Measurements from ENCODE around the gene EHD4. TPM values are rescaled to one million over a fixed set of nuclear protein-coding genes. Genes with fewer than 3 reads are reported as not detected.

Gene EHD4
- total RNA-seq, 1 donor from 2014 or later, result 30.2 TPM

DNA sequence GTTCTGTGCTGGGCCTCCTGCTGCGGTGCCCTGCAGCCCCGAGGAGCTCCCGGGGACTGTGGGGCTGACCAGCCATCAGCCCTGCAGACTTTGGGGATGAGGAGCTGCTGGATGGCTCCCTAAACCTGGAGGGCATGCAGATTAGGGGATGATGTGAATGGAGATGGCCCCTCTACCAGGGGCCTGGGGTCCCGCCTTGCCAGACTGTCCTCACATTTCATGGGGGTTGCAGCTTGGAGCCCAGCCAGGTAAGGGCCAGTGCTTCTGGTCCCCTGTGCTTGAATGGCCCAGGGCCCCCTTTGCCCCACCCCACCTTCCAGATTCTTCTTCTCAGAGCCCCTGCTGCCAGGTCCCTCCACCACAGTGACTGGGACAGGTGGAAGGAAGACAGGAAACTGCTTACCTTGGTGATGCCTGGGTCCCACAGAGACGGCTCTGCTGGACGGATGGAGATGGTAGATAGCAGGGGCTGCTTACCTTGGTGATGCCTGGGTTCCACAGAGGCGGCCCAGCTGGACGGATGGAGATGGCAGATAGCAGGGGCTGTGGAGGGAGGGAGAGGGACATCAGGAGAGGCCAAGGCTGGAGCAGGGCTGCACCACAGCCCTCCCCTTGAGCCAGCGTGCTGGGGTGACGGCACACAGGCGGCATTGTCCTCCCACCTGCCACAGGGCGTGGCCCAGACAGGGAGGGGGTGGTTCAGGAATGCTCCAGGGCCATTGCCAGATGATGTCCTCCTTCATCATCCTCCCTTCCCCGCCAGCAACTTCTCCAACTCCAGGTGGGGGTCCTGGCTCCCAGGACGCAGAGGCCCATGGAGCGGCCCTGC lies 78.7 kb downstream of the EHD4 start, which contains the start of gene SPTBN5:
Gene SPTBN5 (minus strand): TSS at position 632 of the 829 bp plus-strand sequence. CDS start 556 bp downstream, at position 76.
- TF ChIP-seq, protein P1, sequence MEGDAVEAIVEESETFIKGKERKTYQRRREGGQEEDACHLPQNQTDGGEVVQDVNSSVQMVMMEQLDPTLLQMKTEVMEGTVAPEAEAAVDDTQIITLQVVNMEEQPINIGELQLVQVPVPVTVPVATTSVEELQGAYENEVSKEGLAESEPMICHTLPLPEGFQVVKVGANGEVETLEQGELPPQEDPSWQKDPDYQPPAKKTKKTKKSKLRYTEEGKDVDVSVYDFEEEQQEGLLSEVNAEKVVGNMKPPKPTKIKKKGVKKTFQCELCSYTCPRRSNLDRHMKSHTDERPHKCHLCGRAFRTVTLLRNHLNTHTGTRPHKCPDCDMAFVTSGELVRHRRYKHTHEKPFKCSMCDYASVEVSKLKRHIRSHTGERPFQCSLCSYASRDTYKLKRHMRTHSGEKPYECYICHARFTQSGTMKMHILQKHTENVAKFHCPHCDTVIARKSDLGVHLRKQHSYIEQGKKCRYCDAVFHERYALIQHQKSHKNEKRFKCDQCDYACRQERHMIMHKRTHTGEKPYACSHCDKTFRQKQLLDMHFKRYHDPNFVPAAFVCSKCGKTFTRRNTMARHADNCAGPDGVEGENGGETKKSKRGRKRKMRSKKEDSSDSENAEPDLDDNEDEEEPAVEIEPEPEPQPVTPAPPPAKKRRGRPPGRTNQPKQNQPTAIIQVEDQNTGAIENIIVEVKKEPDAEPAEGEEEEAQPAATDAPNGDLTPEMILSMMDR (conservative IDR thresholded peaks at IDR 0.05; ENCODE audit: low read depth, low read length), result no peak
- H3K4me3 ChIP-seq (ENCODE audit: low read depth, low read length), result peak within 1 kb of the TSS; percentile 7
- no peak for DNase-seq (ENCODE audit: low read depth)

DNA sequence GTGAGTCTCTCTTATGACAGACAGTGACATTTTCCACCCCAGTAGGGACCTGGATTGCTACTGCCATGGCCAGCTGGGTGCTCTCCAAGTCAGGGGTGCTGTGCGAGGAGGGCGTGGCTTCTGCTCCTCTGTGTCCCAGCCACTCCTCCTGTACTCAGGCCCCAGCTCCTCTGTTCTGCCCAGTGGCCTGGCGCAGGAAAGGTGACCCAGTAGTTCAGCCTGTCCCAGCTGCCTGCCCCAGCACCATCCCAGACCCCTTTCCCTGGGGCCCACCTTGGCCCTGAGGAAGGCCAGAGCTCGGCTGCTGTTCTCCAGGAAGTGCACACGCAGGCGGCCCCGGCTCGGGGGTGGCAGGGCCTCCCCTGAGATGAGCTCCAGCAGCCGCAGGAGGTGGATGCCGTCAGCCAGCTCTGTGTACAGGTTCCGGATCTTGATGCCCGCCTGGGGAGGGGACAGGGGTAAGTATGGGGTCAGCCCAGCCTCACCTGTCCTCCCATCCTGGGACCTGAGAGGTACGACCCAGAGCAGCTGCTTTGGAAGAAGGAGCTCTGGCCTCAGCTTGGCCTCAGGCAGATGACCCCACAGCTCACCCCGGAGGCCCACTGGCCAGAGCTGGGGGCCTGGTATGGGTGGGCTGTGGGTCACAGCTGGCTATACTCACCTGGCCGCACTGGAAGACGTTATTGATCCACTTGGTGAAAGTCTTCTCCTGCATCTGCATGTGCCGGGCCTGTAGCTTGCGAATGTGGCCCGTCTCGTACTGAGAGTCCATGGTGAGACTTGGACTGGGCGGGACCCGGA lies 79.5 kb downstream of the EHD4 start:
- no peak overlapping the region for H3K4me3 ChIP-seq (ENCODE audit: low read depth, low read length)
- TF ChIP-seq, protein P1 (conservative IDR thresholded peaks at IDR 0.05; ENCODE audit: low read depth, low read length), result no peak
- DNase-seq (ENCODE audit: low read depth), result no peak

GRCh38 chr15:41891946-41892345 lies 80.4 kb downstream of the EHD4 start:
- no peak overlapping the region for H3K4me3 ChIP-seq (ENCODE audit: low read depth, low read length)
- TF ChIP-seq, protein P1 (conservative IDR thresholded peaks at IDR 0.05; ENCODE audit: low read depth, low read length), result no peak
- no peak for DNase-seq (ENCODE audit: low read depth)

- no peak for DNase-seq (ENCODE audit: low read depth)
- no peak overlapping the region for H3K4me3 ChIP-seq (ENCODE audit: low read depth, low read length)
- TF ChIP-seq, protein P1 (conservative IDR thresholded peaks at IDR 0.05; ENCODE audit: low read depth, low read length), result no peak
These were observed 81.1 kb downstream of the EHD4 start for GRCh38 chr15:41891226-41891625.

- TF ChIP-seq, protein P1 (conservative IDR thresholded peaks at IDR 0.05; ENCODE audit: low read depth, low read length), result no peak
- DNase-seq (ENCODE audit: low read depth), result no peak
These were observed 82.2 kb downstream of the EHD4 start for GRCh38 chr15:41890050-41890690.

DNA sequence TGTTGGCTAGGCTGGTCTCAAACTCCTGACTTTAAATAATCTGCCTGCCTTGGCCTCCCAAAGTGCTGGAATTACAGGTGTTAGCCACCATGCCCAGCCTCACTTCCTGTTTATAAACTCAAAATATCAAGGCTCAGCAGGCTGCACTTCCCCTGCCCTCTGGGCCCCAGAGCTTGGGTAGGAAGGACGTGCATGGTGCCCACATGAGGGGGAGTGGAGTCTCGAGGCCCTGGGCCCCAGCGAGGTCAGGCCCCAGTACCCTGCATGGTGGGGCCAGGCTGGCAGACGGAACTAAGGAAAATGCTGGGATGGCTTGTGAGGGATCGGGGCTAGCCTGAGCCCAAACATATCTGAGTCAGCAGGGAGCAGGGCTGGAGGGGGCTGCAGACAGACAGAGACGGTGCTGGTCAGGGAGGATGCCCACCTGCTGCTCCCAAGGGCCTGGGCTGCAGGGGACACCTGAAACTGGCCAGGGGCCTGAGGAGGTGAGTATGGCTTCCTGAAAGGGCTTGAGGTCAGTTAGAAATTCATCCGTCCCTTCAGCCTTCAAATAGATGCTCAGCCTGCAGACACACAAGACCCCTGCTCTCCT lies 83.6 kb downstream of the EHD4 start:
- TF ChIP-seq, protein P1 (conservative IDR thresholded peaks at IDR 0.05; ENCODE audit: low read depth, low read length), result no peak
- no peak overlapping the region for H3K4me3 ChIP-seq (ENCODE audit: low read depth, low read length)
- DNase-seq (ENCODE audit: low read depth), result no peak

More at GRCh38 chr15:41890050-41890690, 82.2 kb downstream of the EHD4 start:
- H3K4me3 ChIP-seq (ENCODE audit: low read depth, low read length), result no peak overlapping the region

Measured in epithelial cell of proximal tubule (primary cell).